ENCODE measurements around the gene ZNF681.
"Not testable (repeated sequence)": the region's sequence is repeated elsewhere in the genome, so short reads cannot be mapped to it uniquely, and the experiment has no call there.

ZNF681 gene

GRCh38 chr19:23724161-23724560, 34.5 kb downstream of the ZNF681 start:
- not testable (repeated sequence) for H3K27ac ChIP-seq (ENCODE audit: low read depth, low read length); H3K4me1 ChIP-seq (ENCODE audit: control insufficient read depth, insufficient read depth, low read length); H3K36me3 ChIP-seq (ENCODE audit: control insufficient read depth, insufficient read depth, low read length)

GRCh38 chr19:23718802-23719201, 39.9 kb downstream of the ZNF681 start:
- no peak overlapping the region for H3K27ac ChIP-seq (ENCODE audit: low read depth, low read length)
- no peak overlapping the region for H3K9ac ChIP-seq (ENCODE audit: low read length)
- H3K27me3 ChIP-seq (ENCODE audit: control insufficient read depth, insufficient read depth, low read length), result no peaks in the 10 kb centered on the region
- no peak overlapping the region for H3K4me3 ChIP-seq (ENCODE audit: low read length)
- H3K36me3 ChIP-seq (ENCODE audit: control insufficient read depth, insufficient read depth, low read length), result no peaks in the 10 kb centered on the region
- no peaks in the 10 kb centered on the region for H3K4me1 ChIP-seq (ENCODE audit: control insufficient read depth, insufficient read depth, low read length)

More at GRCh38 chr19:23724161-23724560, 34.5 kb downstream of the ZNF681 start:
- not testable (repeated sequence) for H3K9ac ChIP-seq (ENCODE audit: low read length); H3K27me3 ChIP-seq (ENCODE audit: control insufficient read depth, insufficient read depth, low read length); H3K4me3 ChIP-seq (ENCODE audit: low read length)

GRCh38 chr19:23716792-23717191, 41.9 kb downstream of the ZNF681 start:
- H3K36me3 ChIP-seq (ENCODE audit: control insufficient read depth, insufficient read depth, low read length), result no peaks in the 10 kb centered on the region
- H3K4me3 ChIP-seq (ENCODE audit: low read length), result no peak overlapping the region
- H3K4me1 ChIP-seq (ENCODE audit: control insufficient read depth, insufficient read depth, low read length), result no peaks in the 10 kb centered on the region
- H3K9ac ChIP-seq (ENCODE audit: low read length), result no peak overlapping the region
- H3K27ac ChIP-seq (ENCODE audit: low read depth, low read length), result no peak overlapping the region
- H3K27me3 ChIP-seq (ENCODE audit: control insufficient read depth, insufficient read depth, low read length), result no peaks in the 10 kb centered on the region

GRCh38 chr19:23709347-23709746, 49.3 kb downstream of the ZNF681 start:
- Histone ChIP-seq H3K36me3 (ENCODE audit: control insufficient read depth, insufficient read depth, low read length) (no peaks in the 10 kb centered on the region), H3K27me3 (ENCODE audit: control insufficient read depth, insufficient read depth, low read length) (no peaks in the 10 kb centered on the region)

GRCh38 chr19:23706657-23707056, 52.0 kb downstream of the ZNF681 start:
- no peaks in the 10 kb centered on the region for H3K4me1 ChIP-seq (ENCODE audit: control insufficient read depth, insufficient read depth, low read length)
- no peak overlapping the region for H3K4me3 ChIP-seq (ENCODE audit: low read length)
- H3K27me3 ChIP-seq (ENCODE audit: control insufficient read depth, insufficient read depth, low read length), result no peaks in the 10 kb centered on the region
- no peak overlapping the region for H3K9ac ChIP-seq (ENCODE audit: low read length)
- H3K36me3 ChIP-seq (ENCODE audit: control insufficient read depth, insufficient read depth, low read length), result no peaks in the 10 kb centered on the region
- no peak overlapping the region for H3K27ac ChIP-seq (ENCODE audit: low read depth, low read length)

More at GRCh38 chr19:23709347-23709746, 49.3 kb downstream of the ZNF681 start:
- no peak overlapping the region for H3K9ac ChIP-seq (ENCODE audit: low read length)
- H3K4me3 ChIP-seq (ENCODE audit: low read length), result no peak overlapping the region
- H3K4me1 ChIP-seq (ENCODE audit: control insufficient read depth, insufficient read depth, low read length), result no peaks in the 10 kb centered on the region
- no peak overlapping the region for H3K27ac ChIP-seq (ENCODE audit: low read depth, low read length)

GRCh38 chr19:23699521-23699860, 59.2 kb downstream of the ZNF681 start:
- no peaks in the 10 kb centered on the region for H3K36me3 ChIP-seq (ENCODE audit: control insufficient read depth, insufficient read depth, low read length)
- no peak overlapping the region for H3K27ac ChIP-seq (ENCODE audit: low read depth, low read length)
- no peak overlapping the region for H3K4me3 ChIP-seq (ENCODE audit: low read length)
- no peak overlapping the region for H3K9ac ChIP-seq (ENCODE audit: low read length)
- H3K27me3 ChIP-seq (ENCODE audit: control insufficient read depth, insufficient read depth, low read length), result no peaks in the 10 kb centered on the region
- H3K4me1 ChIP-seq (ENCODE audit: control insufficient read depth, insufficient read depth, low read length), result no peaks in the 10 kb centered on the region

- no peaks in the 10 kb centered on the region for H3K4me1 ChIP-seq (ENCODE audit: control insufficient read depth, insufficient read depth, low read length)
- H3K4me3 ChIP-seq (ENCODE audit: low read length), result no peak overlapping the region
- no peak overlapping the region for H3K27ac ChIP-seq (ENCODE audit: low read depth, low read length)
- H3K36me3 ChIP-seq (ENCODE audit: control insufficient read depth, insufficient read depth, low read length), result no peaks in the 10 kb centered on the region
- no peaks in the 10 kb centered on the region for H3K27me3 ChIP-seq (ENCODE audit: control insufficient read depth, insufficient read depth, low read length)
- no peak overlapping the region for H3K9ac ChIP-seq (ENCODE audit: low read length)
Observed at GRCh38 chr19:23698711-23699520, 59.8 kb downstream of the ZNF681 start.

- H3K4me1 ChIP-seq (ENCODE audit: control insufficient read depth, insufficient read depth, low read length); H3K9ac ChIP-seq (ENCODE audit: low read length); H3K4me3 ChIP-seq (ENCODE audit: low read length); H3K27me3 ChIP-seq (ENCODE audit: control insufficient read depth, insufficient read depth, low read length); H3K27ac ChIP-seq (ENCODE audit: low read depth, low read length); H3K36me3 ChIP-seq (ENCODE audit: control insufficient read depth, insufficient read depth, low read length): not testable (repeated sequence)
Observed at GRCh38 chr19:23692937-23693336, 65.8 kb downstream of the ZNF681 start.

Data from rectal smooth muscle tissue (tissue), 1 donor.